ENCODE results near the gene SUFU. TPM values are rescaled to one million over a fixed set of nuclear protein-coding genes. Genes with fewer than 3 reads are reported as not detected.

Gene SUFU
- total and polyA plus RNA-seq, 2 experiments from 2014 or later, result 2.8 to 5.6 TPM

DNA sequence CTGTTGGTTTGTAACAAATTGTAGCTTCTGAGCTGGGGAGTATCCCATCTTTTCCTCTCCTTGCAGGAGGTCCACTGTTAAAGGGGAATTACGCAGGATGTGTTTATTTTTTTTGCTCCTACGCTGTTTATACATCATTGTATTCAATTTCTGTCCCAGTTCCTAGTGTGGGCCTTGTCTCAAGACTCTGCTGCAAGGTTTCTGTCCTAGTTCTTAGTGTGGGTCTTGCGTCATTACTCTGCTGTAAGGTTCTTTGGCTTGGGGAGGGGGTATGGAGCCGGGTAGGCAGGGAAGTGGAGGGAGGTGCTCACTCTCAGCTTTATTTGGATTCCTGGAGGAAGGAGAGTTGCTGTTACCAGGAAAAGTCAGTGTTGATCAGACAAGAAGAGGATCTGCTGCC lies 76.5 kb downstream of the SUFU start:
- Mint-ChIP-seq H3K27ac (no peak overlapping the region), H3K9me3 (no peaks in the 10 kb centered on the region), H3K36me3 (ENCODE audit: low read depth) (no peaks in the 10 kb centered on the region), H3K27me3 (ENCODE audit: insufficient read depth, low read depth, poor library complexity) (peaks cover 3% of the 10 kb centered on the region), H3K4me1 (peaks cover 38% of the 10 kb centered on the region), H3K4me3 (no peak overlapping the region; the same call in 2 of the 3 replicates)
- no peaks in the 10 kb centered on the region for H3K27me3 ChIP-seq (ENCODE audit: insufficient read depth)
- H3F3A ChIP-seq (replicated peaks; ENCODE audit: low read depth), result 0 out of 2 replicates have a peak, but pooled peaks cover 7% of the 10 kb centered on the region
- ATAC-seq (no peak), DNase-seq (ENCODE audit: low spot score) (no peak)
- H3K36me3 ChIP-seq (ENCODE audit: insufficient read depth), result no peaks in the 10 kb centered on the region
- no peaks in the 10 kb centered on the region for H3K9me2 ChIP-seq (ENCODE audit: insufficient read depth)
- TF ChIP-seq STAT1 (IDR thresholded peaks at IDR 0.05; ENCODE audit: unreplicated experiment) (no peak), CTCF (conservative IDR thresholded peaks at IDR 0.05; ENCODE audit: low read depth in 2 of 2) (no peak), EZH2 (IDR thresholded peaks at IDR 0.05; ENCODE audit: low read depth, unreplicated experiment) (no peak), ZNF331 (CRISPR knock-in tag; IDR thresholded peaks at IDR 0.05; ENCODE audit: low read depth) (no peak)
- TF ChIP-seq, protein P1, sequence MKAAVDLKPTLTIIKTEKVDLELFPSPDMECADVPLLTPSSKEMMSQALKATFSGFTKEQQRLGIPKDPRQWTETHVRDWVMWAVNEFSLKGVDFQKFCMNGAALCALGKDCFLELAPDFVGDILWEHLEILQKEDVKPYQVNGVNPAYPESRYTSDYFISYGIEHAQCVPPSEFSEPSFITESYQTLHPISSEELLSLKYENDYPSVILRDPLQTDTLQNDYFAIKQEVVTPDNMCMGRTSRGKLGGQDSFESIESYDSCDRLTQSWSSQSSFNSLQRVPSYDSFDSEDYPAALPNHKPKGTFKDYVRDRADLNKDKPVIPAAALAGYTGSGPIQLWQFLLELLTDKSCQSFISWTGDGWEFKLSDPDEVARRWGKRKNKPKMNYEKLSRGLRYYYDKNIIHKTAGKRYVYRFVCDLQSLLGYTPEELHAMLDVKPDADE (IDR thresholded peaks at IDR 0.05), result no peak
- TF ChIP-seq, protein P2, sequence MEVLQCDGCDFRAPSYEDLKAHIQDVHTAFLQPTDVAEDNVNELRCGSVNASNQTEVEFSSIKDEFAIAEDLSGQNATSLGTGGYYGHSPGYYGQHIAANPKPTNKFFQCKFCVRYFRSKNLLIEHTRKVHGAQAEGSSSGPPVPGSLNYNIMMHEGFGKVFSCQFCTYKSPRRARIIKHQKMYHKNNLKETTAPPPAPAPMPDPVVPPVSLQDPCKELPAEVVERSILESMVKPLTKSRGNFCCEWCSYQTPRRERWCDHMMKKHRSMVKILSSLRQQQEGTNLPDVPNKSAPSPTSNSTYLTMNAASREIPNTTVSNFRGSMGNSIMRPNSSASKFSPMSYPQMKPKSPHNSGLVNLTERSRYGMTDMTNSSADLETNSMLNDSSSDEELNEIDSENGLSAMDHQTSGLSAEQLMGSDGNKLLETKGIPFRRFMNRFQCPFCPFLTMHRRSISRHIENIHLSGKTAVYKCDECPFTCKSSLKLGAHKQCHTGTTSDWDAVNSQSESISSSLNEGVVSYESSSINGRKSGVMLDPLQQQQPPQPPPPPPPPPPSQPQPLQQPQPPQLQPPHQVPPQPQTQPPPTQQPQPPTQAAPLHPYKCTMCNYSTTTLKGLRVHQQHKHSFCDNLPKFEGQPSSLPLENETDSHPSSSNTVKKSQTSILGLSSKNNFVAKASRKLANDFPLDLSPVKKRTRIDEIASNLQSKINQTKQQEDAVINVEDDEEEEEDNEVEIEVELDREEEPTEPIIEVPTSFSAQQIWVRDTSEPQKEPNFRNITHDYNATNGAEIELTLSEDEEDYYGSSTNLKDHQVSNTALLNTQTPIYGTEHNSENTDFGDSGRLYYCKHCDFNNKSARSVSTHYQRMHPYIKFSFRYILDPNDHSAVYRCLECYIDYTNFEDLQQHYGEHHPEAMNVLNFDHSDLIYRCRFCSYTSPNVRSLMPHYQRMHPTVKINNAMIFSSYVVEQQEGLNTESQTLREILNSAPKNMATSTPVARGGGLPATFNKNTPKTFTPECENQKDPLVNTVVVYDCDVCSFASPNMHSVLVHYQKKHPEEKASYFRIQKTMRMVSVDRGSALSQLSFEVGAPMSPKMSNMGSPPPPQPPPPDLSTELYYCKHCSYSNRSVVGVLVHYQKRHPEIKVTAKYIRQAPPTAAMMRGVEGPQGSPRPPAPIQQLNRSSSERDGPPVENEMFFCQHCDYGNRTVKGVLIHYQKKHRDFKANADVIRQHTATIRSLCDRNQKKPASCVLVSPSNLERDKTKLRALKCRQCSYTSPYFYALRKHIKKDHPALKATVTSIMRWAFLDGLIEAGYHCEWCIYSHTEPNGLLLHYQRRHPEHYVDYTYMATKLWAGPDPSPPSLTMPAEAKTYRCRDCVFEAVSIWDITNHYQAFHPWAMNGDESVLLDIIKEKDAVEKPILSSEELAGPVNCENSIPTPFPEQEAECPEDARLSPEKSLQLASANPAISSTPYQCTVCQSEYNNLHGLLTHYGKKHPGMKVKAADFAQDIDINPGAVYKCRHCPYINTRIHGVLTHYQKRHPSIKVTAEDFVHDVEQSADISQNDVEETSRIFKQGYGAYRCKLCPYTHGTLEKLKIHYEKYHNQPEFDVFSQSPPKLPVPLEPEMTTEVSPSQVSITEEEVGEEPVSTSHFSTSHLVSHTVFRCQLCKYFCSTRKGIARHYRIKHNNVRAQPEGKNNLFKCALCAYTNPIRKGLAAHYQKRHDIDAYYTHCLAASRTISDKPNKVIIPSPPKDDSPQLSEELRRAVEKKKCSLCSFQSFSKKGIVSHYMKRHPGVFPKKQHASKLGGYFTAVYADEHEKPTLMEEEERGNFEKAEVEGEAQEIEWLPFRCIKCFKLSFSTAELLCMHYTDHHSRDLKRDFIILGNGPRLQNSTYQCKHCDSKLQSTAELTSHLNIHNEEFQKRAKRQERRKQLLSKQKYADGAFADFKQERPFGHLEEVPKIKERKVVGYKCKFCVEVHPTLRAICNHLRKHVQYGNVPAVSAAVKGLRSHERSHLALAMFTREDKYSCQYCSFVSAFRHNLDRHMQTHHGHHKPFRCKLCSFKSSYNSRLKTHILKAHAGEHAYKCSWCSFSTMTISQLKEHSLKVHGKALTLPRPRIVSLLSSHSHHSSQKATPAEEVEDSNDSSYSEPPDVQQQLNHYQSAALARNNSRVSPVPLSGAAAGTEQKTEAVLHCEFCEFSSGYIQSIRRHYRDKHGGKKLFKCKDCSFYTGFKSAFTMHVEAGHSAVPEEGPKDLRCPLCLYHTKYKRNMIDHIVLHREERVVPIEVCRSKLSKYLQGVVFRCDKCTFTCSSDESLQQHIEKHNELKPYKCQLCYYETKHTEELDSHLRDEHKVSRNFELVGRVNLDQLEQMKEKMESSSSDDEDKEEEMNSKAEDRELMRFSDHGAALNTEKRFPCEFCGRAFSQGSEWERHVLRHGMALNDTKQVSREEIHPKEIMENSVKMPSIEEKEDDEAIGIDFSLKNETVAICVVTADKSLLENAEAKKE (CRISPR knock-in tag; IDR thresholded peaks at IDR 0.05), result no peak
- TF ChIP-seq, protein P3, sequence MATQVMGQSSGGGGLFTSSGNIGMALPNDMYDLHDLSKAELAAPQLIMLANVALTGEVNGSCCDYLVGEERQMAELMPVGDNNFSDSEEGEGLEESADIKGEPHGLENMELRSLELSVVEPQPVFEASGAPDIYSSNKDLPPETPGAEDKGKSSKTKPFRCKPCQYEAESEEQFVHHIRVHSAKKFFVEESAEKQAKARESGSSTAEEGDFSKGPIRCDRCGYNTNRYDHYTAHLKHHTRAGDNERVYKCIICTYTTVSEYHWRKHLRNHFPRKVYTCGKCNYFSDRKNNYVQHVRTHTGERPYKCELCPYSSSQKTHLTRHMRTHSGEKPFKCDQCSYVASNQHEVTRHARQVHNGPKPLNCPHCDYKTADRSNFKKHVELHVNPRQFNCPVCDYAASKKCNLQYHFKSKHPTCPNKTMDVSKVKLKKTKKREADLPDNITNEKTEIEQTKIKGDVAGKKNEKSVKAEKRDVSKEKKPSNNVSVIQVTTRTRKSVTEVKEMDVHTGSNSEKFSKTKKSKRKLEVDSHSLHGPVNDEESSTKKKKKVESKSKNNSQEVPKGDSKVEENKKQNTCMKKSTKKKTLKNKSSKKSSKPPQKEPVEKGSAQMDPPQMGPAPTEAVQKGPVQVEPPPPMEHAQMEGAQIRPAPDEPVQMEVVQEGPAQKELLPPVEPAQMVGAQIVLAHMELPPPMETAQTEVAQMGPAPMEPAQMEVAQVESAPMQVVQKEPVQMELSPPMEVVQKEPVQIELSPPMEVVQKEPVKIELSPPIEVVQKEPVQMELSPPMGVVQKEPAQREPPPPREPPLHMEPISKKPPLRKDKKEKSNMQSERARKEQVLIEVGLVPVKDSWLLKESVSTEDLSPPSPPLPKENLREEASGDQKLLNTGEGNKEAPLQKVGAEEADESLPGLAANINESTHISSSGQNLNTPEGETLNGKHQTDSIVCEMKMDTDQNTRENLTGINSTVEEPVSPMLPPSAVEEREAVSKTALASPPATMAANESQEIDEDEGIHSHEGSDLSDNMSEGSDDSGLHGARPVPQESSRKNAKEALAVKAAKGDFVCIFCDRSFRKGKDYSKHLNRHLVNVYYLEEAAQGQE (IDR thresholded peaks at IDR 0.05; ENCODE audit: unreplicated experiment), result no peak
- H3K4me3 ChIP-seq, result no peak overlapping the region
- peaks cover 18% of the 10 kb centered on the region for H3K4me1 ChIP-seq (ENCODE audit: insufficient read depth)
- H3K79me2 ChIP-seq (replicated peaks; ENCODE audit: insufficient read depth), result no peaks in the 10 kb centered on the region
- no peak overlapping the region for H2AFZ ChIP-seq
- no peak overlapping the region for H3K27ac ChIP-seq (ENCODE audit: low read depth)
- H4K20me1 ChIP-seq (replicated peaks; ENCODE audit: insufficient read depth), result peaks cover 7% of the 10 kb centered on the region; the same call in 1 of the 2 replicates
- H3K4me2 ChIP-seq, result no peak overlapping the region
